Liver (tissue), 3 donors: Measurements from ENCODE around the gene CHPT1.

ENCODE experiments used
- SP1 ChIP-seq: IDR thresholded peaks from 2 replicates; pipeline ENCODE4 v1.6.1; 2018; ENCODE audit warnings: antibody characterized with exemption, mild to moderate bottlenecking
- TAF1 ChIP-seq: conservative IDR thresholded peaks from 2 replicates; pipeline ENCODE4 v1.6.1; 2016; ENCODE audit warnings: antibody characterized with exemption, mild to moderate bottlenecking
- TF ChIP-seq, protein P1 (sequence below): IDR thresholded peaks from 2 replicates; pipeline ENCODE4 v1.6.1; 2016; ENCODE audit warnings: antibody characterized with exemption, mild to moderate bottlenecking
- TF ChIP-seq, protein P2 (sequence below): fragments of 150-350 bp; IDR thresholded peaks from 2 replicates; pipeline ENCODE4 v1.5.1; 2017; ENCODE audit warnings: improper control_type of control experiment, low read depth, low read length; ENCODE audit not compliant: missing input control
- TF ChIP-seq, protein P3 (sequence below): IDR thresholded peaks from 2 replicates; pipeline ENCODE4 v1.6.1; 2016; ENCODE audit warnings: antibody characterized with exemption
- donor health status: healthy.
- donor health status: healthy.

DNA sequence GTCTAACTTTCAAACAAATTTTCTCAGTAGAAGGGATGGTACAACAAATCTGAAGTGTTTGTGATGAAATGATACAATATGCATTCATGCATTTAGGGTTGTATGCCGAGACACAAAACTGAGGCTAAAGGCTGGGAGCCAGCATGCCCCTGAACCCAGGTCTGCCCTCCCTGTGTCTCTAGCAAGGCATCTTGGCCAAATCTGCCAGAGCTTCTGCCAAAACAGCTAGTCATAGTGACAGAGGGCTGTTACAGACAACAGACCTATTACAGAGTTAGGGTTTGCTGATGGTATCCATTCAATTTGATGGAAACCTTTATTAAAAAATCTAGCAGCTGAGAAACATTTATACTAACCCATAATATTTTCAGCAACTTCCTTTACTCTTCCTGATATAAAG, 11.3 kb upstream of the CHPT1 start:
- TF ChIP-seq TAF1 (no peak), SP1 (no peak)
- TF ChIP-seq, protein P1, sequence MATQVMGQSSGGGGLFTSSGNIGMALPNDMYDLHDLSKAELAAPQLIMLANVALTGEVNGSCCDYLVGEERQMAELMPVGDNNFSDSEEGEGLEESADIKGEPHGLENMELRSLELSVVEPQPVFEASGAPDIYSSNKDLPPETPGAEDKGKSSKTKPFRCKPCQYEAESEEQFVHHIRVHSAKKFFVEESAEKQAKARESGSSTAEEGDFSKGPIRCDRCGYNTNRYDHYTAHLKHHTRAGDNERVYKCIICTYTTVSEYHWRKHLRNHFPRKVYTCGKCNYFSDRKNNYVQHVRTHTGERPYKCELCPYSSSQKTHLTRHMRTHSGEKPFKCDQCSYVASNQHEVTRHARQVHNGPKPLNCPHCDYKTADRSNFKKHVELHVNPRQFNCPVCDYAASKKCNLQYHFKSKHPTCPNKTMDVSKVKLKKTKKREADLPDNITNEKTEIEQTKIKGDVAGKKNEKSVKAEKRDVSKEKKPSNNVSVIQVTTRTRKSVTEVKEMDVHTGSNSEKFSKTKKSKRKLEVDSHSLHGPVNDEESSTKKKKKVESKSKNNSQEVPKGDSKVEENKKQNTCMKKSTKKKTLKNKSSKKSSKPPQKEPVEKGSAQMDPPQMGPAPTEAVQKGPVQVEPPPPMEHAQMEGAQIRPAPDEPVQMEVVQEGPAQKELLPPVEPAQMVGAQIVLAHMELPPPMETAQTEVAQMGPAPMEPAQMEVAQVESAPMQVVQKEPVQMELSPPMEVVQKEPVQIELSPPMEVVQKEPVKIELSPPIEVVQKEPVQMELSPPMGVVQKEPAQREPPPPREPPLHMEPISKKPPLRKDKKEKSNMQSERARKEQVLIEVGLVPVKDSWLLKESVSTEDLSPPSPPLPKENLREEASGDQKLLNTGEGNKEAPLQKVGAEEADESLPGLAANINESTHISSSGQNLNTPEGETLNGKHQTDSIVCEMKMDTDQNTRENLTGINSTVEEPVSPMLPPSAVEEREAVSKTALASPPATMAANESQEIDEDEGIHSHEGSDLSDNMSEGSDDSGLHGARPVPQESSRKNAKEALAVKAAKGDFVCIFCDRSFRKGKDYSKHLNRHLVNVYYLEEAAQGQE: no peak
- TF ChIP-seq, protein P2, sequence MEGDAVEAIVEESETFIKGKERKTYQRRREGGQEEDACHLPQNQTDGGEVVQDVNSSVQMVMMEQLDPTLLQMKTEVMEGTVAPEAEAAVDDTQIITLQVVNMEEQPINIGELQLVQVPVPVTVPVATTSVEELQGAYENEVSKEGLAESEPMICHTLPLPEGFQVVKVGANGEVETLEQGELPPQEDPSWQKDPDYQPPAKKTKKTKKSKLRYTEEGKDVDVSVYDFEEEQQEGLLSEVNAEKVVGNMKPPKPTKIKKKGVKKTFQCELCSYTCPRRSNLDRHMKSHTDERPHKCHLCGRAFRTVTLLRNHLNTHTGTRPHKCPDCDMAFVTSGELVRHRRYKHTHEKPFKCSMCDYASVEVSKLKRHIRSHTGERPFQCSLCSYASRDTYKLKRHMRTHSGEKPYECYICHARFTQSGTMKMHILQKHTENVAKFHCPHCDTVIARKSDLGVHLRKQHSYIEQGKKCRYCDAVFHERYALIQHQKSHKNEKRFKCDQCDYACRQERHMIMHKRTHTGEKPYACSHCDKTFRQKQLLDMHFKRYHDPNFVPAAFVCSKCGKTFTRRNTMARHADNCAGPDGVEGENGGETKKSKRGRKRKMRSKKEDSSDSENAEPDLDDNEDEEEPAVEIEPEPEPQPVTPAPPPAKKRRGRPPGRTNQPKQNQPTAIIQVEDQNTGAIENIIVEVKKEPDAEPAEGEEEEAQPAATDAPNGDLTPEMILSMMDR: no peak
- TF ChIP-seq, protein P3, sequence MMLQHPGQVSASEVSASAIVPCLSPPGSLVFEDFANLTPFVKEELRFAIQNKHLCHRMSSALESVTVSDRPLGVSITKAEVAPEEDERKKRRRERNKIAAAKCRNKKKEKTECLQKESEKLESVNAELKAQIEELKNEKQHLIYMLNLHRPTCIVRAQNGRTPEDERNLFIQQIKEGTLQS: no peak
